Measurements from ENCODE around the gene CTDSPL2. TPM values are rescaled to one million over a fixed set of nuclear protein-coding genes. Genes with fewer than 3 reads are reported as not detected.
A peak's percentile ranks its signal among the peaks of the same experiment; 100 is the strongest.

Gene CTDSPL2
- total RNA-seq, 3 donors from 2014 or later (not counting 1 experiment from before 2014, with no cell fraction given) = 89.5 to 108 (median 96.5) TPM

- peaks cover 54 to 56% of the 10 kb centered on the region in 2 donors for H3K4me1 Mint-ChIP-seq
- Histone ChIP-seq H3K27me3 (ENCODE audit: control insufficient read depth, insufficient read depth, low read length) (no peaks in the 10 kb centered on the region), H3K4me1 (ENCODE audit: control insufficient read depth, insufficient read depth, low read length) (peaks cover 11% of the 10 kb centered on the region), H3K27ac (ENCODE audit: low read length) (peak overlapping the region; percentile 93), H3K4me3 (ENCODE audit: low read length) (peak overlapping the region; percentile 82), H3K9me3 (ENCODE audit: control insufficient read depth, insufficient read depth, low read length) (no peaks in the 10 kb centered on the region), H3K36me3 (ENCODE audit: control insufficient read depth, insufficient read depth, low read length) (no peaks in the 10 kb centered on the region)
- H3K27ac Mint-ChIP-seq = peak overlapping the region; percentile 97 to 100
- TF ChIP-seq, protein P1, sequence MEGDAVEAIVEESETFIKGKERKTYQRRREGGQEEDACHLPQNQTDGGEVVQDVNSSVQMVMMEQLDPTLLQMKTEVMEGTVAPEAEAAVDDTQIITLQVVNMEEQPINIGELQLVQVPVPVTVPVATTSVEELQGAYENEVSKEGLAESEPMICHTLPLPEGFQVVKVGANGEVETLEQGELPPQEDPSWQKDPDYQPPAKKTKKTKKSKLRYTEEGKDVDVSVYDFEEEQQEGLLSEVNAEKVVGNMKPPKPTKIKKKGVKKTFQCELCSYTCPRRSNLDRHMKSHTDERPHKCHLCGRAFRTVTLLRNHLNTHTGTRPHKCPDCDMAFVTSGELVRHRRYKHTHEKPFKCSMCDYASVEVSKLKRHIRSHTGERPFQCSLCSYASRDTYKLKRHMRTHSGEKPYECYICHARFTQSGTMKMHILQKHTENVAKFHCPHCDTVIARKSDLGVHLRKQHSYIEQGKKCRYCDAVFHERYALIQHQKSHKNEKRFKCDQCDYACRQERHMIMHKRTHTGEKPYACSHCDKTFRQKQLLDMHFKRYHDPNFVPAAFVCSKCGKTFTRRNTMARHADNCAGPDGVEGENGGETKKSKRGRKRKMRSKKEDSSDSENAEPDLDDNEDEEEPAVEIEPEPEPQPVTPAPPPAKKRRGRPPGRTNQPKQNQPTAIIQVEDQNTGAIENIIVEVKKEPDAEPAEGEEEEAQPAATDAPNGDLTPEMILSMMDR (IDR thresholded peaks at IDR 0.05) = no peak
- no peaks in the 10 kb centered on the region for H3K36me3 Mint-ChIP-seq
- DNase-seq (peak in 1 of 2 donors; percentile 51), ATAC-seq (peak; percentile 6 to 19 (median 10))
- no peaks in the 10 kb centered on the region for H3K9me3 Mint-ChIP-seq
- H3K4me3 Mint-ChIP-seq = peak overlapping the region; percentile 99
- no peaks in the 10 kb centered on the region for H3K27me3 Mint-ChIP-seq (ENCODE audit: low read depth in 2 of 2)
- intact Hi-C loops (cut with micrococcal nuclease) = loop anchor here (1.0 to 5.0 kb wide), 3 partner anchors 109 to 771 kb away; partner anchors contain the start of genes EIF3J and GOLM2
- WGBS (ENCODE audit: insufficient coverage) = under 1% methylated on average over 20 of the region's 27 CpGs
Observed at GRCh38 chr15:44427756-44428724, 611 bp downstream of the CTDSPL2 start.

DNA sequence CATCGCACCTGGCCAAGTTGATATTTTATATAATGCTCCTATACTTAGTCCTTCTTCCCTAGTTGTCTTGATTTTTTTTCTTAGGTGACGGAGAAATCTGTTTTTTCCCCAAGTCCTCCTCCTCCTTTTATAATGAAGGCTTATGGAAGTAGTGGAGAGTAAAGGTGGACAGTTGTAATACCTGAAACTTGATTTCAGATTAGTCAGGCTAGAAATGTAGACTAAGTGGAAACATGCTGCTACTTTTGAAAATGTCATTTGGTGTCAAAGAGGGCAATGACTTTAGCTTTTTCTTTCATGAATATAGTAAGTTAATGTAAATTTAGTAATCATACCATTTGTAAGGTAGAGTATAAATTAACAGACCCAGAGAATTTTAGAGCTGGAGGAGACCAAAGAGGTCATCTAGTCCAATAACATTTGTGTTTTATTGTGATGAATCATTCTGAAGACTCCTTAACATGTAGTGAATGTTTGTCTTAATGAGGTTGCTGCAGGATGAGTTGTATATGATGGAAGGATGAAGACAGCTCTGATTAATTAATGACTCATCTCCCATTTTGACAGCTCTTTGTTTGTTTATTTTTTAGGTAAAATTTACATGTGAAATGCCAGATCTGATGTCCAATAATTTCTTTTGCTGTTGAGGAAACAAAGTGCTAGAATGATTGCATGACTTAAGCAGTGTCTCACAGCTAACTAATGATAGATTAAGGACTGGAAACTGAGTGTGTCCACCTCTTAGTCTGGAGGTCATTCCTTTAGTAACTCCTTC lies 8.7 kb downstream of the CTDSPL2 start:
- H3K4me1 Mint-ChIP-seq = peaks cover 46 to 56% of the 10 kb centered on the region in 2 donors
- peaks cover 2% of the 10 kb centered on the region for H3K36me3 ChIP-seq (ENCODE audit: control insufficient read depth, insufficient read depth, low read length)
- H3K9me3 Mint-ChIP-seq = no peaks in the 10 kb centered on the region

DNA sequence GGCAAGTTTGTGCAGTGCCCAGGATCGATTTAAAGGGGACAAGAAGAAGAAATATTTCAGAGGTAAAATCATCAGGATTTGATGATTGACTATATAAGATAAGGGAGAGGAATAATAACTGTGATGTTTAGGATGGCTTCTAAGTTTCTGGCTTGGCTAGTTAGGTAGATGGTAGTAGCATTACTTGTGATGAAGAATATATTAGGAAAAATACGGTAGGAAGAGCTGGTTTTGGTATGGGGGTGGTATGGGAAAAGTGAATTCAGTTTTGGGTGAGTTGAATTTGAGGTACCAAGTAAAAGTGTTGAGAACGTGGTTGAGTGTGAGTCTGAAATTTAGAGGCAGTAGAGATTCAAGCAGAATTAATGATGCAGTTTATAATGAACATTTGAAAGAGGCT lies 11.0 kb downstream of the CTDSPL2 start:
- intact Hi-C loops (cut with micrococcal nuclease) = no loop called here
- Mint-ChIP-seq H3K27ac (peak overlapping the region in 1 of 2 donors; percentile 13), H3K27me3 (ENCODE audit: low read depth in 2 of 2) (no peaks in the 10 kb centered on the region), H3K36me3 (no peaks in the 10 kb centered on the region), H3K9me3 (no peaks in the 10 kb centered on the region), H3K4me3 (no peak overlapping the region), H3K4me1 (peaks cover 49 to 66% of the 10 kb centered on the region in 2 donors)
- Histone ChIP-seq H3K27ac (ENCODE audit: low read length) (no peak overlapping the region), H3K4me1 (ENCODE audit: control insufficient read depth, insufficient read depth, low read length) (no peaks in the 10 kb centered on the region), H3K9me3 (ENCODE audit: control insufficient read depth, insufficient read depth, low read length) (no peaks in the 10 kb centered on the region), H3K36me3 (ENCODE audit: control insufficient read depth, insufficient read depth, low read length) (peaks cover 2% of the 10 kb centered on the region), H3K4me3 (ENCODE audit: low read length) (no peak overlapping the region), H3K27me3 (ENCODE audit: control insufficient read depth, insufficient read depth, low read length) (no peaks in the 10 kb centered on the region)
- DNase-seq (no peak), ATAC-seq (no peak)
- TF ChIP-seq, protein P1 (IDR thresholded peaks at IDR 0.05) = no peak
- WGBS (ENCODE audit: insufficient coverage) = 76% methylated on average over 3 of the region's 3 CpGs

More for the DNA sequence above, 8.7 kb downstream of the CTDSPL2 start:
- ATAC-seq = no peak
- no peaks in the 10 kb centered on the region for H3K27me3 ChIP-seq (ENCODE audit: control insufficient read depth, insufficient read depth, low read length)
- WGBS (ENCODE audit: insufficient coverage) = 100% methylated on average over 1 of the region's 2 CpGs
- no peak overlapping the region for H3K27ac ChIP-seq (ENCODE audit: low read length)
- H3K27ac Mint-ChIP-seq = peak overlapping the region in 1 of 2 donors; percentile 65
- no peaks in the 10 kb centered on the region for H3K27me3 Mint-ChIP-seq (ENCODE audit: low read depth in 2 of 2)
- intact Hi-C loops (cut with micrococcal nuclease) = no loop called here
- no peak for DNase-seq
- H3K4me3 Mint-ChIP-seq = no peak overlapping the region
- TF ChIP-seq, protein P1 (IDR thresholded peaks at IDR 0.05) = no peak
- H3K9me3 ChIP-seq (ENCODE audit: control insufficient read depth, insufficient read depth, low read length) = no peaks in the 10 kb centered on the region
- no peaks in the 10 kb centered on the region for H3K36me3 Mint-ChIP-seq
- no peak overlapping the region for H3K4me3 ChIP-seq (ENCODE audit: low read length)
- H3K4me1 ChIP-seq (ENCODE audit: control insufficient read depth, insufficient read depth, low read length) = no peaks in the 10 kb centered on the region

All from natural killer cell (primary cell).